Fibroblast of lung (primary cell): ENCODE results near the gene CCDC38. TPM values are rescaled to one million over a fixed set of nuclear protein-coding genes. Genes with fewer than 3 reads are reported as not detected.

Experiments
- DNase-seq, 2 donors: peaks; one replicate each; pipeline versions ENCODE4 v3.0.0 to v3.0.0-alpha.2; 2010; ENCODE audit warnings: low read depth in 2 of 2
- H2AFZ ChIP-seq: 2 replicates; pipeline ENCODE4 v1.5.1; 2012; ENCODE audit warnings: low read length, control low read depth, inconsistent platforms
- H3K27ac ChIP-seq: 2 replicates; pipeline ENCODE4 v1.5.1; 2011; ENCODE audit warnings: low read length, control low read depth; ENCODE audit not compliant: insufficient read depth
- H3K27me3 ChIP-seq: 2 replicates; pipeline ENCODE4 v1.5.1; 2011; ENCODE audit warnings: mild to moderate bottlenecking, low read length; ENCODE audit not compliant: control insufficient read depth, insufficient read depth
- H3K36me3 ChIP-seq: 2 replicates; pipeline ENCODE4 v1.5.1; 2011; ENCODE audit warnings: low read length; ENCODE audit not compliant: control insufficient read depth, insufficient read depth
- H3K4me1 ChIP-seq: 2 replicates; pipeline ENCODE4 v1.5.1; 2011; ENCODE audit warnings: low read length; ENCODE audit not compliant: control insufficient read depth, insufficient read depth; ENCODE audit errors: extremely low read depth
- H3K4me2 ChIP-seq: 2 replicates; pipeline ENCODE4 v1.5.1; 2011; ENCODE audit warnings: low read length, control low read depth; ENCODE audit not compliant: insufficient read depth; ENCODE audit errors: extremely low read depth
- H3K4me3 ChIP-seq, 4 experiments: fragments of 200-600 bp in 1 of 4; sonication (generic) in 1 of 4; replicated peaks in 1 of 4; 2 replicates each; pipeline ENCODE4 v1.5.1; 2011 to 2016; ENCODE audit warnings: low read length in 4 of 4, low read depth in 3 of 4, mild to moderate bottlenecking in 3 of 4, control low read depth in 2 of 4, inconsistent platforms in 1 of 4, mixed read lengths in 1 of 4; ENCODE audit not compliant: insufficient read depth in 1 of 4; ENCODE audit errors: control extremely low read depth in 1 of 4
- H3K79me2 ChIP-seq: 2 replicates; pipeline ENCODE4 v1.5.1; 2012; ENCODE audit warnings: mild to moderate bottlenecking, low read length, inconsistent platforms; ENCODE audit not compliant: control insufficient read depth, insufficient read depth
- H3K9ac ChIP-seq: 2 replicates; pipeline ENCODE4 v1.5.1; 2011; ENCODE audit warnings: mild to moderate bottlenecking, low read length, control low read depth; ENCODE audit not compliant: insufficient read depth
- H3K9me3 ChIP-seq: 2 replicates; pipeline ENCODE4 v1.5.1; 2012; ENCODE audit warnings: low read depth, low read length; ENCODE audit not compliant: control insufficient read depth, insufficient read depth
- H4K20me1 ChIP-seq: 2 replicates; pipeline ENCODE4 v1.5.1; 2011; ENCODE audit warnings: low read length; ENCODE audit not compliant: control insufficient read depth, insufficient read depth; ENCODE audit errors: extremely low read depth
- CTCF ChIP-seq, 2 donors: IDR thresholded peaks in 1 of 2; conservative IDR thresholded peaks in 1 of 2; 1 replicate in 1 of 2; 2 replicates in 1 of 2; pipeline ENCODE4 v1.5.1; 2011 to 2012; ENCODE audit warnings: low read length in 2 of 2, control low read depth in 1 of 2, inconsistent platforms in 1 of 2, low read depth in 1 of 2, mild to moderate bottlenecking in 1 of 2
- EZH2 ChIP-seq: IDR thresholded peaks from 2 replicates; pipeline ENCODE4 v1.5.1; 2012; ENCODE audit warnings: low read length, control low read depth, mild to moderate bottlenecking; ENCODE audit errors: missing control alignments
- polyA plus RNA-seq, 2 donors: library from polyadenylated mRNA; depleted of rRNA in 1 of 2; stranded (reverse) in 1 of 2; unstranded in 1 of 2; fragments of >200 nt; gene quantifications; 2 replicates each; pipeline ENCODE4 v1.2.1, GENCODE V29; 2011 to 2012; ENCODE audit warnings: missing spikeins in 1 of 2
- total RNA-seq: library from RNA; depleted of rRNA; stranded (reverse); fragments of >200 nt; gene quantifications from 2 replicates; pipeline ENCODE4 v1.2.1, GENCODE V29; 2014

Gene CCDC38
- total and polyA plus RNA-seq, 2 donors (not counting 1 experiment from before 2014, with no cell fraction given), result 0.05 TPM; not detected in 1

GRCh38 chr12:95890958-95891357 lies 51.5 kb downstream of the CCDC38 start:
- TF ChIP-seq EZH2, result no peak
- TF ChIP-seq CTCF (conservative IDR thresholded peaks at IDR 0.05 in 1 of 2, IDR thresholded peaks at IDR 0.05 in 1 of 2; ENCODE audit: low read depth in 1 of 2, low read length in 2 of 2), result no peak
- Histone ChIP-seq H3K4me2 (no peak overlapping the region), H3K79me2 (no peaks in the 10 kb centered on the region), H3K27ac (no peak overlapping the region), H3K9me3 (no peaks in the 10 kb centered on the region), H3K4me3 (no peak overlapping the region), H3K4me1 (no peaks in the 10 kb centered on the region), H3K27me3 (no peaks in the 10 kb centered on the region), H4K20me1 (no peaks in the 10 kb centered on the region), H3K9ac (no peak overlapping the region), H2AFZ (no peak overlapping the region), H3K36me3 (no peaks in the 10 kb centered on the region)
- no peak for DNase-seq

GRCh38 chr12:95887311-95887710 lies 55.1 kb downstream of the CCDC38 start:
- Histone ChIP-seq H3K4me2 (no peak overlapping the region), H4K20me1 (no peaks in the 10 kb centered on the region), H3K4me1 (peaks cover under 1% of the 10 kb centered on the region), H3K27ac (no peak overlapping the region), H3K9me3 (no peaks in the 10 kb centered on the region), H3K4me3 (no peak overlapping the region), H3K36me3 (no peaks in the 10 kb centered on the region), H3K27me3 (no peaks in the 10 kb centered on the region), H2AFZ (no peak overlapping the region), H3K79me2 (no peaks in the 10 kb centered on the region), H3K9ac (no peak overlapping the region)
- no peak for DNase-seq
- TF ChIP-seq CTCF (conservative IDR thresholded peaks at IDR 0.05 in 1 of 2, IDR thresholded peaks at IDR 0.05 in 1 of 2; ENCODE audit: low read depth in 1 of 2, low read length in 2 of 2) (no peak), EZH2 (no peak)

DNA sequence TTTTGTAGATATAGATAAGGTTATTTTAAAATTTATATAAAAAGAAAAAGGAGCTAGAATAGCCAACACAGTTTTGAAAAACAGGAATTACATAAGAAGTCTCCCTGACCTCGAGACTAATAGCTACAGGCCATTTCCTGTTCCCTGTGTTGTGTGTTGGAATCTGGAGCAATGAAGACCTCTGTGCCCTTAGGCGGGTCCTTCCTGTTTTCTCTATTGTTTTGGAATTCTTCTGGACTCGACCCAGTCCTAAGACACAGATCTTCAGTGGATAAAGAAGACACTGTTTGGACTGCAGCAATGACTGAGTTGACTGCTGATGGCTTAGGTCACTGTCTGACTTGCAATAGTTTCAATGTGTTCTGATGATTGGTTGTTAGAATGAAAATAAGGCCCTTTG lies 57.4 kb downstream of the CCDC38 start:
- H3K9me3 ChIP-seq, result no peaks in the 10 kb centered on the region
- no peak overlapping the region for H2AFZ ChIP-seq
- H3K27me3 ChIP-seq, result no peaks in the 10 kb centered on the region
- no peak overlapping the region for H3K4me2 ChIP-seq
- no peaks in the 10 kb centered on the region for H3K36me3 ChIP-seq
- peaks cover 5% of the 10 kb centered on the region for H3K4me1 ChIP-seq
- no peak for TF ChIP-seq CTCF (conservative IDR thresholded peaks at IDR 0.05 in 1 of 2, IDR thresholded peaks at IDR 0.05 in 1 of 2; ENCODE audit: low read depth in 1 of 2, low read length in 2 of 2)
- no peaks in the 10 kb centered on the region for H4K20me1 ChIP-seq
- no peak overlapping the region for H3K4me3 ChIP-seq
- H3K9ac ChIP-seq, result no peak overlapping the region
- no peak overlapping the region for H3K27ac ChIP-seq
- no peaks in the 10 kb centered on the region for H3K79me2 ChIP-seq
- DNase-seq, result no peak
